GM19035 (cell line): ENCODE data around the gene SHISAL1.

Experiments
- ATAC-seq: cut with Tn5 transposase; IDR thresholded peaks from one replicate; pipeline ENCODE4 v1.9.1; 2021; ENCODE audit not compliant: unreplicated experiment

The SHISAL1 gene

GRCh38 chr22:44312766-44313165 is at the start of gene SHISAL1:
Gene SHISAL1, minus strand, starts transcription at chr22:44312951. Its CDS starts 12,006 bp downstream, at chr22:44300945.
- ATAC-seq = no peak

GRCh38 chr22:44361391-44362126 is 48.8 kb upstream of the SHISAL1 start:
- ATAC-seq = no peak

GRCh38 chr22:44360668-44361381 is 48.1 kb upstream of the SHISAL1 start:
- ATAC-seq = no peak

GRCh38 chr22:44360306-44360667 is 47.5 kb upstream of the SHISAL1 start:
- ATAC-seq = no peak

GRCh38 chr22:44359496-44360110 is 46.9 kb upstream of the SHISAL1 start:
- no peak for ATAC-seq

GRCh38 chr22:44358709-44359440 is 46.1 kb upstream of the SHISAL1 start:
- no peak for ATAC-seq

- ATAC-seq = no peak
Observed at GRCh38 chr22:44357966-44358465, 45.3 kb upstream of the SHISAL1 start.

- no peak for ATAC-seq
Observed at GRCh38 chr22:44357296-44357965, 44.7 kb upstream of the SHISAL1 start.

GRCh38 chr22:44355716-44356070 is 42.9 kb upstream of the SHISAL1 start:
- no peak for ATAC-seq

- ATAC-seq = no peak
Observed at GRCh38 chr22:44354288-44354687, 41.5 kb upstream of the SHISAL1 start.

- ATAC-seq = no peak
Observed at GRCh38 chr22:44353041-44353440, 40.3 kb upstream of the SHISAL1 start.

- ATAC-seq = no peak
Observed at GRCh38 chr22:44352378-44353035, 39.8 kb upstream of the SHISAL1 start.

GRCh38 chr22:44351685-44352377 is 39.1 kb upstream of the SHISAL1 start:
- ATAC-seq = no peak

- ATAC-seq = no peak
Observed at GRCh38 chr22:44351037-44351436, 38.3 kb upstream of the SHISAL1 start.

GRCh38 chr22:44349594-44349993 is 36.8 kb upstream of the SHISAL1 start:
- ATAC-seq = no peak

GRCh38 chr22:44348971-44349560 is 36.3 kb upstream of the SHISAL1 start:
- no peak for ATAC-seq

GRCh38 chr22:44347549-44347948 is 34.8 kb upstream of the SHISAL1 start:
- ATAC-seq = no peak

- ATAC-seq = no peak
Observed at GRCh38 chr22:44347080-44347479, 34.3 kb upstream of the SHISAL1 start.

GRCh38 chr22:44345872-44346271 is 33.1 kb upstream of the SHISAL1 start:
- no peak for ATAC-seq
